Measurements from ENCODE around the gene PFDN2. TPM values are rescaled to one million over a fixed set of nuclear protein-coding genes. Genes with fewer than 3 reads are reported as not detected.

The PFDN2 gene
- total RNA-seq, 8 experiments from 2014 or later: 99.1 to 356 (median 197) TPM

- no peak overlapping the region for H3K27ac ChIP-seq
- no peak for ATAC-seq (replicated peaks in 6 of 8)
- H3K4me3 ChIP-seq: no peak overlapping the region
- WGBS, 10 experiments: 78 to 100% (median 90%) methylated on average over 1 to 4 of the region's 4 CpGs; no CpG with 5 or more reads in 5 of the 10 experiments
- H3K4me1 ChIP-seq (replicated peaks in 1 of 2): no peaks in the 10 kb centered on the region
- in situ Hi-C loops (cut with MboI; ENCODE audit: low pct_unique_long_range_greater_than_20kb in 2 of 9, low sequenced_read_pairs in 9 of 9, unreplicated experiment in 9 of 9): no loop called here
Measured at GRCh38 chr1:161054232-161054631, 63.6 kb downstream of the PFDN2 start.

- Histone ChIP-seq H3K27ac (no peak overlapping the region), H3K4me3 (no peak overlapping the region), H3K4me1 (replicated peaks in 1 of 2) (no peaks in the 10 kb centered on the region)
- no peak for ATAC-seq (replicated peaks in 6 of 8)
- whole genome bisulfite sequencing, 10 experiments: 61 to 100% (median 70%) methylated on average over 1 to 3 of the region's 3 CpGs; no CpG with 5 or more reads in 7 of the 10 experiments
- in situ Hi-C loops (cut with MboI; ENCODE audit: low pct_unique_long_range_greater_than_20kb in 2 of 9, low sequenced_read_pairs in 9 of 9, unreplicated experiment in 9 of 9): no loop called here
Measured at GRCh38 chr1:161052899-161053298, 64.9 kb downstream of the PFDN2 start.

GRCh38 chr1:161051219-161051618 is 66.6 kb downstream of the PFDN2 start:
- in situ Hi-C loops (cut with MboI; ENCODE audit: low pct_unique_long_range_greater_than_20kb in 2 of 9, low sequenced_read_pairs in 9 of 9, unreplicated experiment in 9 of 9): no loop called here
- WGBS, 10 experiments: 40 to 90% (median 80%) methylated on average over 1 to 2 of the region's 10 CpGs; no CpG with 5 or more reads in 7 of the 10 experiments
- Histone ChIP-seq H3K4me3 (no peak overlapping the region), H3K4me1 (replicated peaks in 1 of 2) (peaks cover 3 to 6% of the 10 kb centered on the region in 2 donors), H3K27ac (no peak overlapping the region)
- no peak for ATAC-seq (replicated peaks in 6 of 8)

Other genes starting within 250 kb of the PFDN2 start
- 1 to 10 TPM in 1 of 8 experiments, under 1 TPM in 2, not detected in 5; 0.17 to 1.3 (median 0.57) TPM for gene ITLN1, start 232.9 kb downstream of the PFDN2 start, total RNA-seq
- gene ITLN2, start 163.2 kb downstream of the PFDN2 start, total RNA-seq: 1 to 10 TPM in 1 of 8 experiments, under 1 TPM in 4, not detected in 3; 0.29 to 1.8 (median 0.83) TPM
- 10 to 100 TPM in 1 of 8 experiments, 1 to 10 TPM in 7; 1.4 to 14.5 (median 5.2) TPM for gene F11R, start 96.9 kb downstream of the PFDN2 start, total RNA-seq
- gene TSTD1, start 79.1 kb downstream of the PFDN2 start, total RNA-seq: 10 to 100 TPM in 1 of 8 experiments, 1 to 10 TPM in 4, under 1 TPM in 1, not detected in 2; 0.46 to 13.4 (median 1.9) TPM
- 100 to 1,000 TPM in 3 of 8 experiments, 10 to 100 TPM in 5; 60.3 to 156 (median 85.6) TPM for gene USF1, start 72.1 kb downstream of the PFDN2 start, total RNA-seq
- gene ARHGAP30, start 48.1 kb downstream of the PFDN2 start, total RNA-seq: 1 to 10 TPM in 5 of 8 experiments, under 1 TPM in 3; 0.64 to 2.8 (median 1.3) TPM
- gene NECTIN4, start 28.5 kb downstream of the PFDN2 start, total RNA-seq: 10 to 100 TPM in 1 of 8 experiments, 1 to 10 TPM in 2, under 1 TPM in 4, not detected in 1; 0.14 to 29.1 (median 0.85) TPM
- 10 to 100 TPM in 5 of 8 experiments, 1 to 10 TPM in 2, not detected in 1; 1.5 to 38.5 (median 30.0) TPM for gene KLHDC9, start 19.7 kb downstream of the PFDN2 start, total RNA-seq
- 10 to 100 TPM; 27.7 to 59.0 (median 45.7) TPM for gene NIT1, start 68 bp upstream of the PFDN2 start, total RNA-seq
- 10 to 100 TPM; 12.6 to 34.4 (median 23.0) TPM for gene DEDD, start 14.6 kb upstream of the PFDN2 start, total RNA-seq
- 100 to 1,000 TPM in 2 of 8 experiments, 10 to 100 TPM in 6; 49.7 to 124 (median 91.4) TPM for gene UFC1, start 35.9 kb upstream of the PFDN2 start, total RNA-seq
- gene USP21, start 41.5 kb upstream of the PFDN2 start, total RNA-seq: 10 to 100 TPM; 11.2 to 30.4 (median 22.8) TPM
- 10 to 100 TPM; 18.4 to 86.8 (median 39.6) TPM for gene PPOX, start 48.4 kb upstream of the PFDN2 start, total RNA-seq
- 10 to 100 TPM; 32.2 to 50.4 (median 39.9) TPM for gene B4GALT3, start 59.5 kb upstream of the PFDN2 start, total RNA-seq
- gene ADAMTS4, start 81.0 kb upstream of the PFDN2 start, total RNA-seq: 10 to 100 TPM in 3 of 8 experiments, 1 to 10 TPM in 3, under 1 TPM in 2; 0.33 to 18.5 (median 2.3) TPM
- 100 to 1,000 TPM in 7 of 8 experiments, 10 to 100 TPM in 1; 87.8 to 151 (median 125) TPM for gene NDUFS2, start 84.3 kb upstream of the PFDN2 start, total RNA-seq
- 1 to 10 TPM in 1 of 8 experiments, under 1 TPM in 1, not detected in 6; 0.75 to 1.4 TPM for gene FCER1G, start 97.3 kb upstream of the PFDN2 start, total RNA-seq
- 1 to 10 TPM in 1 of 8 experiments, not detected in 7; 2.3 TPM for gene APOA2, start 105.6 kb upstream of the PFDN2 start, total RNA-seq
- 10 to 100 TPM in 7 of 8 experiments, 1 to 10 TPM in 1; 5.1 to 24.3 (median 17.3) TPM for gene TOMM40L, start 108.0 kb upstream of the PFDN2 start, total RNA-seq
- gene NR1I3, start 120.2 kb upstream of the PFDN2 start, total RNA-seq: 1 to 10 TPM; 1.2 to 6.1 (median 3.7) TPM
- gene PCP4L1, start 140.7 kb upstream of the PFDN2 start, total RNA-seq: 1 to 10 TPM in 2 of 8 experiments, under 1 TPM in 5, not detected in 1; 0.32 to 3.9 (median 0.59) TPM
- 1 to 10 TPM; 1.0 to 8.7 (median 2.2) TPM for gene MPZ, start 191.9 kb upstream of the PFDN2 start, total RNA-seq
- 100 to 1,000 TPM in 4 of 8 experiments, 10 to 100 TPM in 4; 24.6 to 179 (median 77.7) TPM for gene SDHC, start 196.3 kb upstream of the PFDN2 start, total RNA-seq
- 100 to 1,000 TPM in 1 of 8 experiments, 1 to 10 TPM in 1, not detected in 6; 4.6 to 128 TPM for gene CFAP126, start 249.8 kb upstream of the PFDN2 start, total RNA-seq

Data from motor neuron (in vitro differentiated cells).